Esophagus squamous epithelium (tissue), 4 donors: Measurements from ENCODE around the gene GSG1L.

Experiments used
- CTCF ChIP-seq, 6 experiments: fragments of 450-650 bp in 4 of 6; fragments of 200-600 bp in 2 of 6; sonication (generic) in 2 of 6; IDR thresholded peaks; one replicate each; pipeline ENCODE4 v1.5.1; 2016 to 2019; ENCODE audit warnings: antibody characterized with exemption in 6 of 6, mild to moderate bottlenecking in 4 of 6, moderate library complexity in 4 of 6
- POLR2A ChIP-seq, 4 donors: fragments of 450-650 bp; IDR thresholded peaks; one replicate each; pipeline ENCODE4 v1.6.1; 2017; ENCODE audit warnings: antibody characterized with exemption in 4 of 4, mild to moderate bottlenecking in 4 of 4, moderate library complexity in 3 of 4

- TF ChIP-seq CTCF (IDR thresholded peaks at IDR 0.05) (no peak), POLR2A (IDR thresholded peaks at IDR 0.05) (no peak)
These were observed 235.7 kb downstream of the GSG1L start for GRCh38 chr16:27827765-27828164.
